ENCODE data around the gene DHRS2. TPM values are rescaled to one million over a fixed set of nuclear protein-coding genes. Genes with fewer than 3 reads are reported as not detected.
A peak's percentile ranks its signal among the peaks of the same experiment; 100 is the strongest.

Gene DHRS2
- total and polyA plus RNA-seq, 10 of the 15 experiments (the other 5 are each of a cell fraction or from before 2014, with no cell fraction given) = 0.09 to 1.8 (median 0.73) TPM; not detected in 1

DNA sequence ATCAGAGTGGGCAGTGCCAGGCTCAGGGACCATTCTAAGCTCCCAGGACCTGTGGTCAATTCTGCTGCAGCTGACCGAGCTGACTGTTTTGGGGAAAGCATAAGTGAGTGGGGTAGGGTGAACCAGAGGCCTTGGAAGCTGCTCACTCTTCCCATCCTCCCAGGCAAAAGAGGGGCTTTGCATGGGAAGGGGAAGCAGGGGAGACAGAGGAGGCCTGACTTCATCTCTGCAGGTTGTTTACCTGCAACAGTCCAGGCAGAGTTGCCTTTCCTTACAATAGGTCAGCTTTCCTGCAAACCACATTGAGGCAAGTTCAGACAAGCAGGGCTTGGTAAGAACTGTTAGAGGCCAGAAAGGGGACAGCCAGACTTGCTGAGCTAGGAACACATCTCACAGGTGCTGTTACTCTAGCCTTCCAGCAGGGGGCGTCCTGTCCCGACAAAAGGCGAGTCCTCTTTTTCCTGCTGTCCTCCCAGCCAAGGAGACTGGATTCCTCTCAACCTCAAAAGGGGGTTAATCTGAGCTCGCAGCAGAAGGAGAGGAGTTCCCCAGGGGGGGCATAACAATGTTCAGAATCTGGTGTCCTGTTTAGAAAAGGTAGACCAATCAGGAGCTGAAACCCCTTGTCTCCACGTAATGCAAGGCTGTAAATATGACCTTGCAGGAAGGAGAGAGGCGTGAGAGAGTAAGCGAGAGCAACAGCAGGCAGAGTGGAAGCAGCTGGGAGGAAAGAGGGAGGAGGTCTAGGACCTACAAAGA lies 4.3 kb upstream of the DHRS2 start (continued):
- TF ChIP-seq MEF2A (IDR thresholded peaks at IDR 0.05; ENCODE audit: insufficient read depth, low read depth, low read length) = no peak
- TF ChIP-seq, protein P1, sequence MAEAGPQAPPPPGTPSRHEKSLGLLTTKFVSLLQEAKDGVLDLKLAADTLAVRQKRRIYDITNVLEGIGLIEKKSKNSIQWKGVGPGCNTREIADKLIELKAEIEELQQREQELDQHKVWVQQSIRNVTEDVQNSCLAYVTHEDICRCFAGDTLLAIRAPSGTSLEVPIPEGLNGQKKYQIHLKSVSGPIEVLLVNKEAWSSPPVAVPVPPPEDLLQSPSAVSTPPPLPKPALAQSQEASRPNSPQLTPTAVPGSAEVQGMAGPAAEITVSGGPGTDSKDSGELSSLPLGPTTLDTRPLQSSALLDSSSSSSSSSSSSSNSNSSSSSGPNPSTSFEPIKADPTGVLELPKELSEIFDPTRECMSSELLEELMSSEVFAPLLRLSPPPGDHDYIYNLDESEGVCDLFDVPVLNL (IDR thresholded peaks at IDR 0.05; ENCODE audit: low read depth, low read length) = no peak
- TF ChIP-seq BHLHE40 (IDR thresholded peaks at IDR 0.05; ENCODE audit: borderline replicate concordance in 1 of 2, low read depth in 2 of 2, low read length in 1 of 2) = 0 out of 4 replicates have a peak, but pooled peaks have one; percentile 10 to 22
- TF ChIP-seq MEF2B (IDR thresholded peaks at IDR 0.05; ENCODE audit: partially characterized antibody, poor library complexity, severe bottlenecking) = peak; percentile 24
- no peak for TF ChIP-seq SMAD5 (IDR thresholded peaks at IDR 0.05; ENCODE audit: low read depth)
- TF ChIP-seq, protein P2, sequence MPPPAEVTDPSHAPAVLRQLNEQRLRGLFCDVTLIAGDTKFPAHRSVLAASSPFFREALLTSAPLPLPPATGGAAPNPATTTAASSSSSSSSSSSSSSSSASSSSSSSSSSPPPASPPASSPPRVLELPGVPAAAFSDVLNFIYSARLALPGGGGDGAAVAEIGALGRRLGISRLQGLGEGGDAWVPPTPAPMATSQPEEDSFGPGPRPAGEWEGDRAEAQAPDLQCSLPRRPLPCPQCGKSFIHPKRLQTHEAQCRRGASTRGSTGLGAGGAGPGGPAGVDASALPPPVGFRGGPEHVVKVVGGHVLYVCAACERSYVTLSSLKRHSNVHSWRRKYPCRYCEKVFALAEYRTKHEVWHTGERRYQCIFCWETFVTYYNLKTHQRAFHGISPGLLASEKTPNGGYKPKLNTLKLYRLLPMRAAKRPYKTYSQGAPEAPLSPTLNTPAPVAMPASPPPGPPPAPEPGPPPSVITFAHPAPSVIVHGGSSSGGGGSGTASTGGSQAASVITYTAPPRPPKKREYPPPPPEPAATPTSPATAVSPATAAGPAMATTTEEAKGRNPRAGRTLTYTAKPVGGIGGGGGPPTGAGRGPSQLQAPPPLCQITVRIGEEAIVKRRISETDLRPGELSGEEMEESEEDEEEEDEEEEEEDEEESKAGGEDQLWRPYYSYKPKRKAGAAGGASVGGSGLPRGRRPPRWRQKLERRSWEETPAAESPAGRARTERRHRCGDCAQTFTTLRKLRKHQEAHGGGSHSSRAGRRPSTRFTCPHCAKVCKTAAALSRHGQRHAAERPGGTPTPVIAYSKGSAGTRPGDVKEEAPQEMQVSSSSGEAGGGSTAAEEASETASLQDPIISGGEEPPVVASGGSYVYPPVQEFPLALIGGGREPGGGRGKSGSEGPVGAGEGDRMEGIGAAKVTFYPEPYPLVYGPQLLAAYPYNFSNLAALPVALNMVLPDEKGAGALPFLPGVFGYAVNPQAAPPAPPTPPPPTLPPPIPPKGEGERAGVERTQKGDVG (CRISPR knock-in tag; IDR thresholded peaks at IDR 0.05) = no peak
- no peak for TF ChIP-seq IRF4 (IDR thresholded peaks at IDR 0.05; ENCODE audit: low read depth, low read length)
- TF ChIP-seq EP300 (IDR thresholded peaks at IDR 0.05; ENCODE audit: borderline replicate concordance in 1 of 2, control insufficient read depth in 1 of 2, low read depth in 2 of 2, low read length in 2 of 2) = no peak
- TF ChIP-seq, protein P3, sequence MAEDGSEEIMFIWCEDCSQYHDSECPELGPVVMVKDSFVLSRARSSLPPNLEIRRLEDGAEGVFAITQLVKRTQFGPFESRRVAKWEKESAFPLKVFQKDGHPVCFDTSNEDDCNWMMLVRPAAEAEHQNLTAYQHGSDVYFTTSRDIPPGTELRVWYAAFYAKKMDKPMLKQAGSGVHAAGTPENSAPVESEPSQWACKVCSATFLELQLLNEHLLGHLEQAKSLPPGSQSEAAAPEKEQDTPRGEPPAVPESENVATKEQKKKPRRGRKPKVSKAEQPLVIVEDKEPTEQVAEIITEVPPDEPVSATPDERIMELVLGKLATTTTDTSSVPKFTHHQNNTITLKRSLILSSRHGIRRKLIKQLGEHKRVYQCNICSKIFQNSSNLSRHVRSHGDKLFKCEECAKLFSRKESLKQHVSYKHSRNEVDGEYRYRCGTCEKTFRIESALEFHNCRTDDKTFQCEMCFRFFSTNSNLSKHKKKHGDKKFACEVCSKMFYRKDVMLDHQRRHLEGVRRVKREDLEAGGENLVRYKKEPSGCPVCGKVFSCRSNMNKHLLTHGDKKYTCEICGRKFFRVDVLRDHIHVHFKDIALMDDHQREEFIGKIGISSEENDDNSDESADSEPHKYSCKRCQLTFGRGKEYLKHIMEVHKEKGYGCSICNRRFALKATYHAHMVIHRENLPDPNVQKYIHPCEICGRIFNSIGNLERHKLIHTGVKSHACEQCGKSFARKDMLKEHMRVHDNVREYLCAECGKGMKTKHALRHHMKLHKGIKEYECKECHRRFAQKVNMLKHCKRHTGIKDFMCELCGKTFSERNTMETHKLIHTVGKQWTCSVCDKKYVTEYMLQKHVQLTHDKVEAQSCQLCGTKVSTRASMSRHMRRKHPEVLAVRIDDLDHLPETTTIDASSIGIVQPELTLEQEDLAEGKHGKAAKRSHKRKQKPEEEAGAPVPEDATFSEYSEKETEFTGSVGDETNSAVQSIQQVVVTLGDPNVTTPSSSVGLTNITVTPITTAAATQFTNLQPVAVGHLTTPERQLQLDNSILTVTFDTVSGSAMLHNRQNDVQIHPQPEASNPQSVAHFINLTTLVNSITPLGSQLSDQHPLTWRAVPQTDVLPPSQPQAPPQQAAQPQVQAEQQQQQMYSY (CRISPR knock-in tag; IDR thresholded peaks at IDR 0.05) = no peak
- TF ChIP-seq GATAD2B (conservative IDR thresholded peaks at IDR 0.05; ENCODE audit: low read depth) = no peak
- TF ChIP-seq ZNF217 (IDR thresholded peaks at IDR 0.05) = no peak
- TF ChIP-seq ZNF207 (IDR thresholded peaks at IDR 0.05; ENCODE audit: borderline replicate concordance) = no peak
- no peak for TF ChIP-seq SUPT20H (IDR thresholded peaks at IDR 0.05; ENCODE audit: borderline replicate concordance, control insufficient read depth, low read depth, low read length)
- TF ChIP-seq LARP7 (IDR thresholded peaks at IDR 0.05) = no peak
- TF ChIP-seq, protein P4, sequence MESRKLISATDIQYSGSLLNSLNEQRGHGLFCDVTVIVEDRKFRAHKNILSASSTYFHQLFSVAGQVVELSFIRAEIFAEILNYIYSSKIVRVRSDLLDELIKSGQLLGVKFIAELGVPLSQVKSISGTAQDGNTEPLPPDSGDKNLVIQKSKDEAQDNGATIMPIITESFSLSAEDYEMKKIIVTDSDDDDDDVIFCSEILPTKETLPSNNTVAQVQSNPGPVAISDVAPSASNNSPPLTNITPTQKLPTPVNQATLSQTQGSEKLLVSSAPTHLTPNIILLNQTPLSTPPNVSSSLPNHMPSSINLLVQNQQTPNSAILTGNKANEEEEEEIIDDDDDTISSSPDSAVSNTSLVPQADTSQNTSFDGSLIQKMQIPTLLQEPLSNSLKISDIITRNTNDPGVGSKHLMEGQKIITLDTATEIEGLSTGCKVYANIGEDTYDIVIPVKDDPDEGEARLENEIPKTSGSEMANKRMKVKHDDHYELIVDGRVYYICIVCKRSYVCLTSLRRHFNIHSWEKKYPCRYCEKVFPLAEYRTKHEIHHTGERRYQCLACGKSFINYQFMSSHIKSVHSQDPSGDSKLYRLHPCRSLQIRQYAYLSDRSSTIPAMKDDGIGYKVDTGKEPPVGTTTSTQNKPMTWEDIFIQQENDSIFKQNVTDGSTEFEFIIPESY (IDR thresholded peaks at IDR 0.05) = no peak
- TF ChIP-seq, protein P5, sequence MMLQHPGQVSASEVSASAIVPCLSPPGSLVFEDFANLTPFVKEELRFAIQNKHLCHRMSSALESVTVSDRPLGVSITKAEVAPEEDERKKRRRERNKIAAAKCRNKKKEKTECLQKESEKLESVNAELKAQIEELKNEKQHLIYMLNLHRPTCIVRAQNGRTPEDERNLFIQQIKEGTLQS (IDR thresholded peaks at IDR 0.05; ENCODE audit: borderline replicate concordance, extremely low read depth, low read depth, low read length) = no peak
- TF ChIP-seq NRF1 (conservative IDR thresholded peaks at IDR 0.05; ENCODE audit: low read depth, low read length) = no peak
- no peak for TF ChIP-seq ZSCAN29 (IDR thresholded peaks at IDR 0.05)

All from GM12878 (cell line).